Superior temporal gyrus (tissue), 1 donor: ENCODE results near the gene HOXC11.

Experiments
- DNase-seq: peaks from one replicate; pipeline ENCODE4 v3.0.0-alpha.2; 2016; ENCODE audit errors: extremely low spot score

HOXC11 gene

GRCh38 chr12:53984901-53985691, 12.2 kb downstream of the HOXC11 start, which contains the start of gene HOXC10:
TSS of gene HOXC10 (plus strand) at chr12:53985146. CDS start at chr12:53985260, 114 bp downstream.
- peak; percentile 23 for DNase-seq

- DNase-seq: no peak
Observed at GRCh38 chr12:53985692-53985993, 12.7 kb downstream of the HOXC11 start.

- DNase-seq: no peak
Observed at GRCh38 chr12:53985994-53986685, 13.2 kb downstream of the HOXC11 start.

- no peak for DNase-seq
Observed at GRCh38 chr12:53986686-53987483, 14.0 kb downstream of the HOXC11 start.

- DNase-seq: no peak
Observed at GRCh38 chr12:53987787-53988230, 14.9 kb downstream of the HOXC11 start.

- DNase-seq: no peak
Observed at GRCh38 chr12:53988541-53989226, 15.8 kb downstream of the HOXC11 start.

GRCh38 chr12:53989227-53990113, 16.5 kb downstream of the HOXC11 start:
- peak; percentile 31 for DNase-seq

GRCh38 chr12:53990311-53991076, 17.6 kb downstream of the HOXC11 start:
- DNase-seq: no peak

- no peak for DNase-seq
Observed at GRCh38 chr12:53991077-53991460, 18.1 kb downstream of the HOXC11 start.

- DNase-seq: no peak
Observed at GRCh38 chr12:53992377-53992889, 19.5 kb downstream of the HOXC11 start.

GRCh38 chr12:53993162-53994008, 20.5 kb downstream of the HOXC11 start:
- no peak for DNase-seq

- DNase-seq: no peak
Observed at GRCh38 chr12:53994009-53994263, 21.0 kb downstream of the HOXC11 start.

GRCh38 chr12:53994264-53995001, 21.5 kb downstream of the HOXC11 start:
- no peak for DNase-seq

GRCh38 chr12:53995002-53995377, 22.1 kb downstream of the HOXC11 start:
- no peak for DNase-seq

GRCh38 chr12:53995378-53996239, 22.7 kb downstream of the HOXC11 start:
- DNase-seq: no peak

- no peak for DNase-seq
Observed at GRCh38 chr12:53996240-53997203, 23.6 kb downstream of the HOXC11 start.
